ENCODE data around the gene TUFT1.

TUFT1 gene

GRCh38 chr1:151526735-151527525 is 13.2 kb upstream of the TUFT1 start:
- TF ChIP-seq, protein P1, sequence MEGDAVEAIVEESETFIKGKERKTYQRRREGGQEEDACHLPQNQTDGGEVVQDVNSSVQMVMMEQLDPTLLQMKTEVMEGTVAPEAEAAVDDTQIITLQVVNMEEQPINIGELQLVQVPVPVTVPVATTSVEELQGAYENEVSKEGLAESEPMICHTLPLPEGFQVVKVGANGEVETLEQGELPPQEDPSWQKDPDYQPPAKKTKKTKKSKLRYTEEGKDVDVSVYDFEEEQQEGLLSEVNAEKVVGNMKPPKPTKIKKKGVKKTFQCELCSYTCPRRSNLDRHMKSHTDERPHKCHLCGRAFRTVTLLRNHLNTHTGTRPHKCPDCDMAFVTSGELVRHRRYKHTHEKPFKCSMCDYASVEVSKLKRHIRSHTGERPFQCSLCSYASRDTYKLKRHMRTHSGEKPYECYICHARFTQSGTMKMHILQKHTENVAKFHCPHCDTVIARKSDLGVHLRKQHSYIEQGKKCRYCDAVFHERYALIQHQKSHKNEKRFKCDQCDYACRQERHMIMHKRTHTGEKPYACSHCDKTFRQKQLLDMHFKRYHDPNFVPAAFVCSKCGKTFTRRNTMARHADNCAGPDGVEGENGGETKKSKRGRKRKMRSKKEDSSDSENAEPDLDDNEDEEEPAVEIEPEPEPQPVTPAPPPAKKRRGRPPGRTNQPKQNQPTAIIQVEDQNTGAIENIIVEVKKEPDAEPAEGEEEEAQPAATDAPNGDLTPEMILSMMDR (IDR thresholded peaks at IDR 0.05) = no peak
- Histone ChIP-seq H3K27ac (no peak overlapping the region), H3K4me3 (no peak overlapping the region)
- DNase-seq (ENCODE audit: low spot score) = no peak

- Histone ChIP-seq H3K27ac (no peak overlapping the region), H3K4me3 (no peak overlapping the region)
- TF ChIP-seq, protein P1 (IDR thresholded peaks at IDR 0.05) = no peak
- peak; percentile 65 for DNase-seq (ENCODE audit: low spot score)
These were observed 10.9 kb upstream of the TUFT1 start for GRCh38 chr1:151529211-151529702.

DNA sequence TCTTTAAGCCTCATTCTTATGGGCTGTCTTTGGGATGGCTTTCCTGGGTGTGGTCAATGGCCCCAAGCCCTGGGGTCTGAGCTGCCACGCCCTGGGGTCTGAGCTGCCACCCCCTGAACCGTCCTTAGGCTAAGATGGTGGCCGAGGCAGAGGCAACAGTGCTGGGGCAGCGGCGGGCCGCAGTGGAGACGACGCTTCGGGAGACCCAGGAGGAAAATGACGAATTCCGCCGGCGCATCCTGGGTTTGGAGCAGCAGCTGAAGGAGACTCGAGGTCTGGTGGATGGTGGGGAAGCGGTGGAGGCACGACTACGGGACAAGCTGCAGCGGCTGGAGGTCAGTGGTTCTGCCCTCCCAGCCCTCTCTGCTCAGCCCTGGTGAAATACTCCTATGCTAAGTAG is 10.3 kb upstream of the TUFT1 start:
- peak; percentile 63 for DNase-seq (ENCODE audit: low spot score)
- TF ChIP-seq, protein P1 (IDR thresholded peaks at IDR 0.05) = no peak
- H3K27ac ChIP-seq = no peak overlapping the region
- no peak overlapping the region for H3K4me3 ChIP-seq

DNA sequence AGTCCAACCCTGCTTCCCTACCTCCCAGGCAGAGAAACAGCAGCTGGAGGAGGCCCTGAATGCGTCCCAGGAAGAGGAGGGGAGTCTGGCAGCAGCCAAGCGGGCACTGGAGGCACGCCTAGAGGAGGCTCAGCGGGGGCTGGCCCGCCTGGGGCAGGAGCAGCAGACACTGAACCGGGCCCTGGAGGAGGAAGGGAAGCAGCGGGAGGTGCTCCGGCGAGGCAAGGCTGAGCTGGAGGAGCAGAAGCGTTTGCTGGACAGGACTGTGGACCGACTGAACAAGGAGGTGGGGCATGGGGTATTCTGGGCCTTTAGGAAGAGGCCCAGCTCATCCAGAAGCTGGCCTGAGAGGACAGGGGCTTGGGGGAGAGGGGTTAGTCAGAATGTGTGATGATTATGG is 9.6 kb upstream of the TUFT1 start:
- no peak overlapping the region for H3K4me3 ChIP-seq
- DNase-seq (ENCODE audit: low spot score) = no peak
- TF ChIP-seq, protein P1 (IDR thresholded peaks at IDR 0.05) = no peak
- no peak overlapping the region for H3K27ac ChIP-seq

DNA sequence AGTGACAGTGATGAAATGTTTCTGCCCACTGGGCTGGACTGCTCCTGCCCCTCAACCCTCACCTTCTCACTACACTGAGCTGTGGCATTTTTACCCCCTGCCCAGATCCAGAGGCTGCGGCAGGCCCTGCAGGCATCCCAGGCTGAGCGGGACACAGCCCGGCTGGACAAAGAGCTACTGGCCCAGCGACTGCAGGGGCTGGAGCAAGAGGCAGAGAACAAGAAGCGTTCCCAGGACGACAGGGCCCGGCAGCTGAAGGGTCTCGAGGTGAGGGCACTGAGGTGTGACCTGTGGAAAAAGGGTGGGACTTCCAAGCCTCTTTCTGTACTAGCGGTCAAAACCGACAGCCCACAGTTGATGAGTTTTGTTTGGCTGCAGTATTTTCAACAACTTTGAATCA is 6.2 kb upstream of the TUFT1 start:
- DNase-seq (ENCODE audit: low spot score) = peak; percentile 59
- TF ChIP-seq, protein P1 (IDR thresholded peaks at IDR 0.05) = no peak
- Histone ChIP-seq H3K4me3 (no peak overlapping the region), H3K27ac (no peak overlapping the region)

- DNase-seq (ENCODE audit: low spot score) = no peak
- Histone ChIP-seq H3K4me3 (no peak overlapping the region), H3K27ac (no peak overlapping the region)
- TF ChIP-seq, protein P1 (IDR thresholded peaks at IDR 0.05) = peak; percentile 84
These were observed 5.3 kb upstream of the TUFT1 start for GRCh38 chr1:151534662-151535278.
